HepG2 (cell line): ENCODE measurements around the gene MYLK. TPM values are rescaled to one million over a fixed set of nuclear protein-coding genes. Genes with fewer than 3 reads are reported as not detected.
"Not testable (repeated sequence)": the region's sequence is repeated elsewhere in the genome, so short reads cannot be mapped to it uniquely, and the experiment has no call there.

Experiments used
- ATAC-seq: fragments of 200-7000 bp; cut with Tn5 transposase; 3 replicates; pipeline ENCODE4 v1.9.1; 2020; ENCODE audit warnings: mild to moderate bottlenecking, moderate library complexity
- BruUV-seq: library from RNA; stranded (reverse); fragments of 400-500 nt; replicated peaks from 2 replicates; lab custom pipeline; 2021; lab: Mats Ljungman, UMichigan
- CTCF ChIA-PET: fragments of 300-600 bp; formaldehyde crosslinking; extraction: SDS; loops from one replicate; lab custom pipeline; 2021; ENCODE audit warnings: low total read pairs, inconsistent platforms, low intra/inter-chr PET ratio; lab: Yijun Ruan, JAX
- POLR2A ChIA-PET: fragments of 350-600 bp; sonication (Branson Sonifier 250); formaldehyde crosslinking; loops from one replicate; lab custom pipeline; 2020; ENCODE audit warnings: antibody characterized with exemption, inconsistent platforms; lab: Yijun Ruan, JAX
- DNase-seq: peaks from one replicate; pipeline ENCODE4 v3.0.0-alpha.2; 2015; ENCODE audit warnings: low spot score
- FAIRE-seq: peaks from 3 replicates; lab custom pipeline; 2011; peaks lifted over from hg19 to GRCh38; lab: Jason Lieb, UNC
- H2AFZ ChIP-seq: one replicate; pipeline ENCODE4 v1.6.1; 2011; ENCODE audit warnings: low read length, inconsistent platforms
- H3K27ac ChIP-seq: fragments of 300-600 bp; 3 replicates; pipeline ENCODE4 v1.8.0; 2011; ENCODE audit warnings: mixed run types, mild to moderate bottlenecking, mixed read lengths, low read length, inconsistent platforms; ENCODE audit not compliant: insufficient read depth; ENCODE audit errors: extremely low read length
- H3K27me3 ChIP-seq, 2 experiments: fragments of 200-600 bp in 1 of 2; 2 replicates in 1 of 2; 3 replicates in 1 of 2; pipeline versions ENCODE4 v1.6.0 to v1.8.0; 2011; ENCODE audit warnings: low read length in 2 of 2, mild to moderate bottlenecking in 2 of 2, moderate library complexity in 2 of 2, inconsistent platforms in 1 of 2; ENCODE audit not compliant: insufficient read depth in 2 of 2, control insufficient read depth in 1 of 2
- H3K36me3 ChIP-seq, 2 experiments: fragments of 200-600 bp in 1 of 2; replicated peaks in 1 of 2; 2 replicates in 1 of 2; 3 replicates in 1 of 2; pipeline versions ENCODE4 v1.5.1 to v1.8.0; 2011; ENCODE audit warnings: low read length in 2 of 2, inconsistent platforms in 1 of 2; ENCODE audit not compliant: insufficient read depth in 2 of 2, control insufficient read depth in 1 of 2
- H3K4me1 ChIP-seq: 2 replicates; pipeline ENCODE4 v1.5.1; 2012; ENCODE audit warnings: low read length, inconsistent platforms; ENCODE audit not compliant: insufficient read depth
- H3K4me2 ChIP-seq: 2 replicates; pipeline ENCODE4 v1.6.0; 2011; ENCODE audit warnings: low read depth, low read length, inconsistent platforms
- H3K4me3 ChIP-seq, 3 experiments: fragments of 200-600 bp in 1 of 3; sonication (generic), shearing (Covaris generic) in 1 of 3; replicated peaks in 1 of 3; 2 replicates each; pipeline ENCODE4 v1.5.1; 2011 to 2016; ENCODE audit warnings: low read length in 3 of 3, inconsistent platforms in 2 of 3, low read depth in 2 of 3, mild to moderate bottlenecking in 2 of 3, control low read depth in 1 of 3, mixed read lengths in 1 of 3; ENCODE audit not compliant: insufficient read depth in 1 of 3
- H3K79me2 ChIP-seq: one replicate; pipeline ENCODE4 v1.6.1; 2011; ENCODE audit warnings: low read length, inconsistent platforms; ENCODE audit not compliant: insufficient read depth
- H3K9ac ChIP-seq: 2 replicates; pipeline ENCODE4 v1.6.0; 2011; ENCODE audit warnings: mild to moderate bottlenecking, low read depth, low read length, inconsistent platforms; ENCODE audit not compliant: insufficient read depth
- H3K9me3 ChIP-seq: 2 replicates; pipeline ENCODE4 v1.5.1; 2012; ENCODE audit warnings: mild to moderate bottlenecking, low read length
- H4K20me1 ChIP-seq: 2 replicates; pipeline ENCODE4 v1.6.0; 2011; ENCODE audit warnings: inconsistent platforms, mild to moderate bottlenecking, low read length, moderate library complexity; ENCODE audit not compliant: insufficient read depth
- HDAC2 ChIP-seq: sonication (generic); formaldehyde crosslinking; IDR thresholded peaks from 2 replicates; pipeline ENCODE4 v1.4.0; 2020; ENCODE audit warnings: missing genetic modification reagents
- SOX13 ChIP-seq, 3 experiments: fragments of 450-650 bp in 1 of 3; sonication (generic) in 1 of 3; formaldehyde crosslinking in 1 of 3; IDR thresholded peaks in 2 of 3; conservative IDR thresholded peaks in 1 of 3; 2 replicates each; pipeline versions ENCODE4 v1.5.0 to v1.6.1; 2016 to 2020; ENCODE audit warnings: antibody characterized with exemption in 1 of 3, mild to moderate bottlenecking in 1 of 3, missing compliant biosample characterization in 1 of 3, missing genetic modification reagents in 1 of 3, moderate library complexity in 1 of 3
- YEATS4 ChIP-seq: sonication (generic); formaldehyde crosslinking; IDR thresholded peaks from 2 replicates; pipeline ENCODE4 v1.4.0; 2020; ENCODE audit warnings: missing genetic modification reagents, borderline replicate concordance
- ZNF234 ChIP-seq: sonication (generic); formaldehyde crosslinking; conservative IDR thresholded peaks from 2 replicates; pipeline ENCODE4 v1.5.1; 2020; ENCODE audit warnings: mild to moderate bottlenecking, missing genetic modification reagents
- ZNF703 ChIP-seq: sonication (generic); formaldehyde crosslinking; IDR thresholded peaks from 2 replicates; pipeline ENCODE4 v1.5.1; 2020; ENCODE audit warnings: missing genetic modification reagents, mild to moderate bottlenecking, moderate library complexity, borderline replicate concordance
- ZNF749 ChIP-seq: sonication (generic); formaldehyde crosslinking; IDR thresholded peaks from 2 replicates; pipeline ENCODE4 v1.8.0; 2022; ENCODE audit warnings: mild to moderate bottlenecking, missing genetic modification reagents, moderate library complexity, borderline replicate concordance
- ZSCAN12 ChIP-seq: sonication (generic); formaldehyde crosslinking; IDR thresholded peaks from 2 replicates; pipeline ENCODE4 v1.9.0; 2021; ENCODE audit warnings: mild to moderate bottlenecking, missing genetic modification reagents
- WGBS: methylation state at CpG from one replicate; pipeline ENCODE4 v1.1.6; 2017; ENCODE audit warnings: low lambda C conversion rate; 5-methylcytosine and 5-hydroxymethylcytosine counted together
- in situ Hi-C: cut with HindIII; loops from 2 replicates; pipeline ENCODE4 v1.10.0; 2017; ENCODE audit warnings: low pct_unique_long_range_greater_than_20kb; ENCODE audit not compliant: extremely low pct_ligation_motif_present
- intact Hi-C: fragments of 100-400 bp; cut with micrococcal nuclease; formaldehyde crosslinking; loops from one replicate; pipeline ENCODE4 v1.10.0; 2022; ENCODE audit not compliant: unreplicated experiment
- polyA plus RNA-seq, 8 experiments: library from polyadenylated mRNA; depleted of rRNA in 3 of 8; stranded (reverse) in 7 of 8; unstranded in 1 of 8; fragments of >200 nt; fragmentation: Illumina TruSeq in 4 of 8; extraction: Trizol in 4 of 8; gene quantifications; 2 replicates each; pipeline versions ENCODE4 v1.2.1 to v1.2.3, GENCODE V29; 2011 to 2016; ENCODE audit warnings: low read depth in 4 of 8, missing spikeins in 1 of 8, mixed read lengths in 1 of 8; ENCODE audit not compliant: insufficient read depth in 1 of 8
- total RNA-seq, 5 experiments: library from RNA; depleted of rRNA; stranded (reverse); fragments of >200 nt; fragmentation: Illumina TruSeq; extraction: Trizol; gene quantifications; 2 replicates each; pipeline ENCODE4 v1.2.3, GENCODE V29; 2016; ENCODE audit warnings: low read depth in 1 of 5
- TF ChIP-seq, protein P1 (sequence below): IDR thresholded peaks from 2 replicates; pipeline ENCODE4 v1.4.0; 2020; ENCODE audit warnings: mild to moderate bottlenecking, missing genetic modification reagents
- TF ChIP-seq, protein P2 (sequence below): sonication (generic); formaldehyde crosslinking; IDR thresholded peaks from 2 replicates; pipeline ENCODE4 v1.5.0; 2020; ENCODE audit warnings: missing genetic modification reagents

MYLK gene
- total and polyA plus RNA-seq, 2 of the 13 experiments (the other 11 are each of a cell fraction or from before 2014, with no cell fraction given) = 10.6 to 34.9 TPM

DNA sequence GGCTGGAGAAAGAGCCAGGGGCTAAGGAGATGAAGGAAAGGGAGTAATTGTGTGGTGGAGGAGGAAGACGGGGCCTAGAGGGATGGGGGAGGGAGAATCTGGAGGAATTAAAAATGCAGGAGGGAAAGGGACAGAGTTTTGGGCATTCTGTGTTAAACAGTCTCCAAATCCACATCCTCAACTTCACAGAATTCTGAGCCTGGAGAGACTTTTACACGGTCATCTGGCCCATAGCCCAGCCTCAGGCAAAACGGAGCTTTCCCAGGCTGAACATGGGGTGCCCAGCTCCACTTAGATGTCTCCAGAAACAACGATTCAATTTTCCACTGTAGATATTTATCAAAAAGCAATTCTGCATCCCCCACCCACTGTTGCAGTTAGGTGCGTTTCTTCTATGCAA is 161.7 kb downstream of the MYLK start (continued):
- TF ChIP-seq, protein P1, sequence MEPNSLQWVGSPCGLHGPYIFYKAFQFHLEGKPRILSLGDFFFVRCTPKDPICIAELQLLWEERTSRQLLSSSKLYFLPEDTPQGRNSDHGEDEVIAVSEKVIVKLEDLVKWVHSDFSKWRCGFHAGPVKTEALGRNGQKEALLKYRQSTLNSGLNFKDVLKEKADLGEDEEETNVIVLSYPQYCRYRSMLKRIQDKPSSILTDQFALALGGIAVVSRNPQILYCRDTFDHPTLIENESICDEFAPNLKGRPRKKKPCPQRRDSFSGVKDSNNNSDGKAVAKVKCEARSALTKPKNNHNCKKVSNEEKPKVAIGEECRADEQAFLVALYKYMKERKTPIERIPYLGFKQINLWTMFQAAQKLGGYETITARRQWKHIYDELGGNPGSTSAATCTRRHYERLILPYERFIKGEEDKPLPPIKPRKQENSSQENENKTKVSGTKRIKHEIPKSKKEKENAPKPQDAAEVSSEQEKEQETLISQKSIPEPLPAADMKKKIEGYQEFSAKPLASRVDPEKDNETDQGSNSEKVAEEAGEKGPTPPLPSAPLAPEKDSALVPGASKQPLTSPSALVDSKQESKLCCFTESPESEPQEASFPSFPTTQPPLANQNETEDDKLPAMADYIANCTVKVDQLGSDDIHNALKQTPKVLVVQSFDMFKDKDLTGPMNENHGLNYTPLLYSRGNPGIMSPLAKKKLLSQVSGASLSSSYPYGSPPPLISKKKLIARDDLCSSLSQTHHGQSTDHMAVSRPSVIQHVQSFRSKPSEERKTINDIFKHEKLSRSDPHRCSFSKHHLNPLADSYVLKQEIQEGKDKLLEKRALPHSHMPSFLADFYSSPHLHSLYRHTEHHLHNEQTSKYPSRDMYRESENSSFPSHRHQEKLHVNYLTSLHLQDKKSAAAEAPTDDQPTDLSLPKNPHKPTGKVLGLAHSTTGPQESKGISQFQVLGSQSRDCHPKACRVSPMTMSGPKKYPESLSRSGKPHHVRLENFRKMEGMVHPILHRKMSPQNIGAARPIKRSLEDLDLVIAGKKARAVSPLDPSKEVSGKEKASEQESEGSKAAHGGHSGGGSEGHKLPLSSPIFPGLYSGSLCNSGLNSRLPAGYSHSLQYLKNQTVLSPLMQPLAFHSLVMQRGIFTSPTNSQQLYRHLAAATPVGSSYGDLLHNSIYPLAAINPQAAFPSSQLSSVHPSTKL (CRISPR knock-in tag) = no peak
- TF ChIP-seq HDAC2 (CRISPR knock-in tag) (no peak), YEATS4 (CRISPR knock-in tag) (no peak), ZSCAN12 (CRISPR knock-in tag) (no peak)

DNA sequence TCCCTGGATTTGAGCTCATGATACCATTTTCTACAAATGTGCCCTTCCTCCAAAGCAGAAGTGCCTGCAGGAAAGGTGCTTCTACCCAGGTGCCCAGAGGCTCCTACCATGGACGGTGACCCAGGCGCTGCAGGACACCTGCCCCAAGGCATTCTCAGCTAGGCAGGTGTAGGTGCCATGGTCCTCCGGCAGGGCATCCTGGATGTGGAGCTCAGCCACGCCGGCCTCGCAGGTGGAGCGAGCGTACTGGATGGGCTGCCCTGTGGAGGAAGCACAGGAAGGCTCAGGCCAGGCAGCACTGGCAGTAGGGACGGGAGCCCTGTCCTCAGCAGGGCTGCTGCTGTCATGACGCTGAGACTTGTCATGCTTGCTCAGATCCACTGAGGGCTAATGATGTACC is 162.1 kb downstream of the MYLK start:
- Histone ChIP-seq H3K9ac (no peak overlapping the region), H3K27me3 (no peaks in the 10 kb centered on the region), H4K20me1 (no peaks in the 10 kb centered on the region), H3K4me1 (no peaks in the 10 kb centered on the region), H3K36me3 (peaks cover 3 to 23% of the 10 kb centered on the region in 2 experiments; a peak in 4 of 5 replicates), H2AFZ (no peak overlapping the region), H3K9me3 (no peaks in the 10 kb centered on the region), H3K4me3 (no peak overlapping the region), H3K27ac (no peak overlapping the region), H3K79me2 (no peaks in the 10 kb centered on the region), H3K4me2 (no peak overlapping the region)
- no peak for DNase-seq
- CTCF ChIA-PET = no interaction called here
- BruUV-seq = no TSS peak
- TF ChIP-seq, protein P2, sequence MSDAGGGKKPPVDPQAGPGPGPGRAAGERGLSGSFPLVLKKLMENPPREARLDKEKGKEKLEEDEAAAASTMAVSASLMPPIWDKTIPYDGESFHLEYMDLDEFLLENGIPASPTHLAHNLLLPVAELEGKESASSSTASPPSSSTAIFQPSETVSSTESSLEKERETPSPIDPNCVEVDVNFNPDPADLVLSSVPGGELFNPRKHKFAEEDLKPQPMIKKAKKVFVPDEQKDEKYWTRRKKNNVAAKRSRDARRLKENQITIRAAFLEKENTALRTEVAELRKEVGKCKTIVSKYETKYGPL (CRISPR knock-in tag) = no peak
- TF ChIP-seq SOX13 (IDR thresholded peaks at IDR 0.05) = no peak
- no peak for TF ChIP-seq SOX13 (CRISPR knock-in tag; conservative IDR thresholded peaks at IDR 0.05 in 1 of 2, IDR thresholded peaks at IDR 0.05 in 1 of 2)
- TF ChIP-seq ZNF234 (CRISPR knock-in tag) = no peak
- TF ChIP-seq ZNF703 = no peak
- no peak for TF ChIP-seq ZNF749
- intact Hi-C loops (no loop called here), in situ Hi-C loops (no loop called here)
- POLR2A ChIA-PET = no interaction called here
- ATAC-seq = no peak
- FAIRE-seq = no peak
- WGBS = 86% methylated on average over 8 of the region's 10 CpGs

DNA sequence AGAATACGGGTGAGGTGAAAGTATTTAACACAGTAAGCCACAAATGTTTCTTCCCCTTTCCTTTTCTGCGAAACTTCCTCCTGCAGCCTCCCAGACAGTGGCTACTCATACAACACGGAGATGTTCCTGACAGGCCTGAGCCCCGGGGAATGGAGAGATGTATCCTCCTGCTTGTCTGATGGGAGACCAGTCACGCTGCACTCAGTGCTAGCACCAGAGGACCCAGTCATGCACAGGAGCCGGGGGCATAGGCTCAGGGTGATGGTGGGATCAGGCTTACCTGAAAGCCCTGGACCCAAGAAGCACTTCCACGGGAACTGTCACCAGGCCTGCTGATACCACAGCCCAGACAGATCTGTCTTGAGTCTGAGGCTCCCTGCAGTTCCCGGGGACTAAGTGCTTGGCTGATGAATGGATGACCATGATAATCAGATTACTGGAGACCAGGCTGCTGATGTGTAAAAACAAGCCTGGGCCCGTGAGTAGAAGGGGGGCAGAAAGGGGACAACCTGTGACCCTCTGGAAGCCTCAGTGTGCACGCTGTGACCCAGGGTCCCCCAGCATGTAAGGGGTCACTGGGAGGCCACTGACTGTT is 162.9 kb downstream of the MYLK start:
- in situ Hi-C loops, FAIRE-seq, BruUV-seq, H3K4me3 ChIP-seq, H3K27ac ChIP-seq, H4K20me1 ChIP-seq, H3K9me3 ChIP-seq, POLR2A ChIA-PET, H3K27me3 ChIP-seq, H3K4me2 ChIP-seq, H3K79me2 ChIP-seq, H3K9ac ChIP-seq, H3K4me1 ChIP-seq, ATAC-seq, CTCF ChIA-PET, H2AFZ ChIP-seq, DNase-seq, intact Hi-C loops: not testable (repeated sequence)
- WGBS = 100% methylated on average over 4 of the region's 10 CpGs
- H3K36me3 ChIP-seq = peaks cover 2 to 23% of the 10 kb centered on the region in 2 experiments; a peak in 4 of 5 replicates
